ENCODE results near the gene PDE7B.
"Not testable (repeated sequence)": the region's sequence is repeated elsewhere in the genome, so short reads cannot be mapped to it uniquely, and the experiment has no call there.

DNA sequence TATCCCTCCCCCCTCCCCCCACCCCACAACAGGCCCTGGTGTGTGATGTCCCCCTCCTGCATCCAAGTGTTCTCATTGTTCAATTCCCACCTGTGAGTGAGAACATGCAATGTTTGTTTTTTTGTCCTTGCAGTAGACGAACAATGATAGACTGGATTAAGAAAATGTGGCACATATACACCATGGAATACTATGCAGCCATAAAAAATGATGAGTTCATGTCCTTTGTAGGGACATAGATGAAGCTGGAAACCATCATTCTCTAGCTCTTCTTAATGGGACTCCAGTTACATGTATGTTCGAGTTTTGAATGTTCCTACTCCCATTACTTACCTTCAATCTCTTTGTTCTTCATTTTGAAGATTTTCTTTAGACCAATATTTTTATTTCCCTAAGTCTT, 13.4 kb downstream of the PDE7B start:
- TF ChIP-seq, protein P1, sequence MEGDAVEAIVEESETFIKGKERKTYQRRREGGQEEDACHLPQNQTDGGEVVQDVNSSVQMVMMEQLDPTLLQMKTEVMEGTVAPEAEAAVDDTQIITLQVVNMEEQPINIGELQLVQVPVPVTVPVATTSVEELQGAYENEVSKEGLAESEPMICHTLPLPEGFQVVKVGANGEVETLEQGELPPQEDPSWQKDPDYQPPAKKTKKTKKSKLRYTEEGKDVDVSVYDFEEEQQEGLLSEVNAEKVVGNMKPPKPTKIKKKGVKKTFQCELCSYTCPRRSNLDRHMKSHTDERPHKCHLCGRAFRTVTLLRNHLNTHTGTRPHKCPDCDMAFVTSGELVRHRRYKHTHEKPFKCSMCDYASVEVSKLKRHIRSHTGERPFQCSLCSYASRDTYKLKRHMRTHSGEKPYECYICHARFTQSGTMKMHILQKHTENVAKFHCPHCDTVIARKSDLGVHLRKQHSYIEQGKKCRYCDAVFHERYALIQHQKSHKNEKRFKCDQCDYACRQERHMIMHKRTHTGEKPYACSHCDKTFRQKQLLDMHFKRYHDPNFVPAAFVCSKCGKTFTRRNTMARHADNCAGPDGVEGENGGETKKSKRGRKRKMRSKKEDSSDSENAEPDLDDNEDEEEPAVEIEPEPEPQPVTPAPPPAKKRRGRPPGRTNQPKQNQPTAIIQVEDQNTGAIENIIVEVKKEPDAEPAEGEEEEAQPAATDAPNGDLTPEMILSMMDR (IDR thresholded peaks at IDR 0.05): not testable (repeated sequence)
- not testable (repeated sequence) for TF ChIP-seq POLR2AphosphoS5, TCF7L2 (IDR thresholded peaks at IDR 0.05; ENCODE audit: low read depth, low read length)

All from Panc1 (cell line).